Gastrocnemius medialis (tissue), 4 donors: Measurements from ENCODE around the gene RAPGEF2. TPM values are rescaled to one million over a fixed set of nuclear protein-coding genes. Genes with fewer than 3 reads are reported as not detected.

ENCODE experiments used
- ATAC-seq, 2 donors: fragments of 150-250 bp; one replicate each; pipeline ENCODE4 v1.9.1; 2016
- DNase-seq, 2 donors: peaks; one replicate each; pipeline ENCODE4 v3.0.0-alpha.2; 2019
- H3K27ac ChIP-seq, 4 donors: fragments of 200-600 bp; sonication (generic); 1 replicate in 1 of 4; 2 replicates in 3 of 4; pipeline ENCODE4 v1.5.1; 2016 to 2018; ENCODE audit warnings: mild to moderate bottlenecking in 2 of 4, moderate library complexity in 1 of 4
- H3K27me3 ChIP-seq, 3 donors: fragments of 200-600 bp; sonication (generic) in 2 of 3; 1 replicate in 1 of 3; 2 replicates in 2 of 3; pipeline versions ENCODE4 v1.5.1 to v1.6.0; 2016 to 2019; ENCODE audit warnings: mild to moderate bottlenecking in 1 of 3, moderate library complexity in 1 of 3
- H3K36me3 ChIP-seq, 2 donors: fragments of 200-600 bp; sonication (generic) in 1 of 2; one replicate each; pipeline ENCODE4 v1.5.1; 2017 to 2018
- H3K4me1 ChIP-seq, 2 donors: fragments of 200-600 bp; sonication (generic) in 1 of 2; one replicate each; pipeline ENCODE4 v1.5.1; 2016 to 2017; ENCODE audit warnings: mild to moderate bottlenecking in 2 of 2
- H3K4me3 ChIP-seq, 4 donors: fragments of 200-600 bp; sonication (generic) in 3 of 4; 1 replicate in 1 of 4; 2 replicates in 3 of 4; pipeline ENCODE4 v1.5.1; 2016 to 2019; ENCODE audit warnings: mild to moderate bottlenecking in 2 of 4
- H3K9me3 ChIP-seq, 3 donors: fragments of 200-600 bp; sonication (generic) in 2 of 3; 1 replicate in 1 of 3; 2 replicates in 2 of 3; pipeline ENCODE4 v1.5.1; 2016 to 2019
- POLR2A ChIP-seq, 2 donors: fragments of 450-650 bp; IDR thresholded peaks; one replicate each; pipeline ENCODE4 v1.6.1; 2017; ENCODE audit warnings: antibody characterized with exemption in 2 of 2, mild to moderate bottlenecking in 2 of 2, moderate library complexity in 2 of 2
- in situ Hi-C, 4 donors: fragments of 200-750 bp; cut with MboI; loops; one replicate each; pipeline versions ENCODE4 v1.15.0 to v1.8.0; 2017; ENCODE audit warnings: low sequenced_read_pairs in 4 of 4
- intact Hi-C: fragments of 100-400 bp; cut with DNase I; formaldehyde crosslinking; loops from one replicate; pipeline ENCODE4 v1.15.1; 2023; ENCODE audit warnings: low total_unique reads
- total RNA-seq, 4 donors: library from RNA; depleted of rRNA; stranded (reverse); fragments of >200 nt; gene quantifications; one replicate each; pipeline versions ENCODE4 v1.1.0 to v1.2.3, GENCODE V29; 2016
- TF ChIP-seq, protein P1 (sequence below), 5 experiments: fragments of 450-650 bp in 3 of 5; fragments of 200-600 bp in 2 of 5; sonication (generic) in 2 of 5; IDR thresholded peaks in 4 of 5; conservative IDR thresholded peaks in 1 of 5; 1 replicate in 4 of 5; 2 replicates in 1 of 5; pipeline ENCODE4 v1.5.1; 2016 to 2019; ENCODE audit warnings: antibody characterized with exemption in 5 of 5, mild to moderate bottlenecking in 3 of 5, moderate library complexity in 3 of 5

The RAPGEF2 gene
- total RNA-seq, 4 donors from 2014 or later = 32.9 to 42.3 (median 38.7) TPM

DNA sequence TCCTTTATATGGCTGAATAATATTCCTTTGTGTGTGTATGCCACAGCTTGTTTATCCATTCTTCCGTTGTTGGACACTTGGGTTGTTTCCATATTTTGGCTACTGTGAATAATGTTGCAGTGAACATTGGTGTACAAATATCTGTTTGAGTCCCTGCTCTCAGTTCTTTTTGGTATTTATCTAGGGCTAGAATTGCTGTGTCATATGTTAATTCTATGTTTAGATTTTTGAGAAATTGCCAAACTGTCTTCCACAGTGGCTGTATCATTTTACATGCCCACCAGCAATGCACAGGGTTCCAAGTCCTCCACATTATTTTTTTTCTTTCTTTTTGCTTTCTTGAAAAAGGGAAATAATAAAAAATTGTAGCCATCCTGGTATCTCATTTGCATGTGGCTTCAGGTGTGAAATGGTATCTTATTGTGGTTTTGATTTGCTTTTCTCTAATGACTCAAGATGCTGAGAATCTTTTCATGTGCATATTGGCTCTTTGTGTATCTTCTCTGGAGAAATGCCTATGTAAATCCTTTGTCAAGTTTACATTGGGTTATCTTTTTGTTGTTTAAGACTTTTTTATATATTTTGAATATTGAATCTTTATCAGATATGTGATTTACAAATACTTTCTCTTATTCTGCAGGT is 129.7 kb downstream of the RAPGEF2 start:
- TF ChIP-seq POLR2A (IDR thresholded peaks at IDR 0.05) = no peak
- TF ChIP-seq, protein P1, sequence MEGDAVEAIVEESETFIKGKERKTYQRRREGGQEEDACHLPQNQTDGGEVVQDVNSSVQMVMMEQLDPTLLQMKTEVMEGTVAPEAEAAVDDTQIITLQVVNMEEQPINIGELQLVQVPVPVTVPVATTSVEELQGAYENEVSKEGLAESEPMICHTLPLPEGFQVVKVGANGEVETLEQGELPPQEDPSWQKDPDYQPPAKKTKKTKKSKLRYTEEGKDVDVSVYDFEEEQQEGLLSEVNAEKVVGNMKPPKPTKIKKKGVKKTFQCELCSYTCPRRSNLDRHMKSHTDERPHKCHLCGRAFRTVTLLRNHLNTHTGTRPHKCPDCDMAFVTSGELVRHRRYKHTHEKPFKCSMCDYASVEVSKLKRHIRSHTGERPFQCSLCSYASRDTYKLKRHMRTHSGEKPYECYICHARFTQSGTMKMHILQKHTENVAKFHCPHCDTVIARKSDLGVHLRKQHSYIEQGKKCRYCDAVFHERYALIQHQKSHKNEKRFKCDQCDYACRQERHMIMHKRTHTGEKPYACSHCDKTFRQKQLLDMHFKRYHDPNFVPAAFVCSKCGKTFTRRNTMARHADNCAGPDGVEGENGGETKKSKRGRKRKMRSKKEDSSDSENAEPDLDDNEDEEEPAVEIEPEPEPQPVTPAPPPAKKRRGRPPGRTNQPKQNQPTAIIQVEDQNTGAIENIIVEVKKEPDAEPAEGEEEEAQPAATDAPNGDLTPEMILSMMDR (IDR thresholded peaks at IDR 0.05 in 4 of 5, conservative IDR thresholded peaks at IDR 0.05 in 1 of 5) = no peak
- intact Hi-C loops (no loop called here), in situ Hi-C loops (no loop called here)
- DNase-seq (no peak), ATAC-seq (no peak)
- no peaks in the 10 kb centered on the region for H3K9me3 ChIP-seq
- no peaks in the 10 kb centered on the region for H3K27me3 ChIP-seq
- H3K27ac ChIP-seq = peak overlapping the region; percentile 1 to 70 (median 16)
- no peak overlapping the region for H3K4me3 ChIP-seq
- peaks cover 40 to 49% of the 10 kb centered on the region in 2 donors for H3K4me1 ChIP-seq
- H3K36me3 ChIP-seq = no peaks in the 10 kb centered on the region

DNA sequence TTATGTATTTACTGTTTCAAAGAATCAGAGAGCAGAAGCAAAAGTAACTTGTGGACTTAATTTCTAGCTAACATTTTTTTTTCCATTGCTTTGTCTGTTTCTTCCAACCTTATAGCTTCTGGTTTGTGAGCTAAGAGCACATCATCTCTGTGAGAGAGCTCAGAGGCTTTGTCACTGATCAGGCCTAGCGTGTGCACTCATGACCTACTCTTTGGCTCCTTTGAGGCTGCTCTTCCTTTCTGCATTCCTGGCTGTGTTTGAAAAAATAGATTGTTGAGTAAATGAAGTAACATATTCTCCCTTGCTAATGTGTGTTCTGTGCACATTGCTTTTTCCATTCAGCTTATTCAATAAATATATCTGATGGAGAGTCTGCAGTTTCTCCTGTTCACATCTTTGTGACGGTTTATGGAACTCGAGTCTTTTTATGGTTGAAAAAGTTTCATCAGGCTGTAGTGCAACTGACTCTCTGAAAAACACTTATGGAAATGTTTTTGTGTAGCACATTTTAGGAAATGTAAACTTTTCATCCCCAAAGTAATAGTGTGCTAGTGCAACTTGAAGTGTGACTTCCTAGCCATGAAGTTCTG is 133.0 kb downstream of the RAPGEF2 start:
- Histone ChIP-seq H3K27me3 (no peaks in the 10 kb centered on the region), H3K4me1 (peaks cover 34 to 43% of the 10 kb centered on the region in 2 donors), H3K4me3 (no peak overlapping the region), H3K9me3 (no peaks in the 10 kb centered on the region), H3K36me3 (no peaks in the 10 kb centered on the region), H3K27ac (peak overlapping the region; percentile 29 to 70 (median 57))
- peak in 1 of 2 donors; percentile 76 for ATAC-seq
- TF ChIP-seq POLR2A (IDR thresholded peaks at IDR 0.05) = no peak
- TF ChIP-seq, protein P1 (IDR thresholded peaks at IDR 0.05 in 4 of 5, conservative IDR thresholded peaks at IDR 0.05 in 1 of 5) = no peak
- intact Hi-C loops = no loop called here
- in situ Hi-C loops = no loop called here
- no peak for DNase-seq

DNA sequence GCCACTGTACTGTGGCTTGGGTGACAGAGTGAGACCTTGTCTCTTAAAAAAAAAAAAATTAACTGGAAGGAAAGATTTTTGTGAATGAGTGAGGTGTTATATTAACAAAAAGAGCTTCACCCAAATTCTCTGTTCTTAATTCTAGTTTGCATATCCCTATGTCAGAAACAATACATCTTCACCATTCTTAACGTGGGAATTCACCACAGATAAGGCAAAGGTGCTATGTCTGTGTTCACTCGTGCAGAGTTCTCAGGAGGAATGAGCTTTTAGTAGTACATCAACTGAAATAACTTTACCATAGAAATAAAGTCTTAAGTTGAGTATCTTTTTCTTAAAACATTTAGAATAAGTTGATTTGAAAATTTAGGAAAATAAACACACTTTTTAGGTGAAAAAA is 135.1 kb downstream of the RAPGEF2 start:
- H3K4me1 ChIP-seq = peaks cover 28 to 39% of the 10 kb centered on the region in 2 donors
- intact Hi-C loops = no loop called here
- TF ChIP-seq, protein P1 (IDR thresholded peaks at IDR 0.05 in 4 of 5, conservative IDR thresholded peaks at IDR 0.05 in 1 of 5) = no peak
- TF ChIP-seq POLR2A (IDR thresholded peaks at IDR 0.05) = no peak

DNA sequence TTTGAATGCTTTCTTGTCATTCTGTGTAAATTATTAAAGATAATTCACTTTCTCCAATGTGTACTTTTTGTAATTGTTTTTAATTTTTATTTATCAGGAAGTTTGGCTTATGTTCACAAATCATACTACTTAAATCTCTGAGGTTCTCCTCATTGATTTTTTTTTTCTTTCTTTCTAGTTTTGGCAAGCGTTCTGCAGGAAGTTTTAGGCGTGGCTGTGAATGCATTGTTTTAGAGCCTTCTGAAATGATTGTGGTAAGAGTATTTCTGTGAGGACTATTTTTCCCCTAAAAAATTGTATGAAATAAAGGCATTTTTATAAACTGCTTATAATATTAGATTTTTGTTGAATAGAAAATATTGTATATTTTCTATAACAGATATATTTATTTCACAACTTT is 135.8 kb downstream of the RAPGEF2 start:
- in situ Hi-C loops (no loop called here), intact Hi-C loops (no loop called here)
- H3K36me3 ChIP-seq = peaks cover 0 to 1% of the 10 kb centered on the region in 2 donors
- peak overlapping the region in 2 of 4 donors; percentile 33 to 38 for H3K27ac ChIP-seq
- H3K9me3 ChIP-seq = no peaks in the 10 kb centered on the region
- H3K4me1 ChIP-seq = peaks cover 24 to 39% of the 10 kb centered on the region in 2 donors
- TF ChIP-seq POLR2A (IDR thresholded peaks at IDR 0.05) = no peak
- TF ChIP-seq, protein P1 (IDR thresholded peaks at IDR 0.05 in 4 of 5, conservative IDR thresholded peaks at IDR 0.05 in 1 of 5) = no peak
- no peak overlapping the region for H3K4me3 ChIP-seq
- no peak for DNase-seq
- ATAC-seq = no peak
- H3K27me3 ChIP-seq = no peaks in the 10 kb centered on the region

More for the DNA sequence above, 135.1 kb downstream of the RAPGEF2 start:
- H3K9me3 ChIP-seq = no peaks in the 10 kb centered on the region
- H3K27me3 ChIP-seq = no peaks in the 10 kb centered on the region
- H3K27ac ChIP-seq = peak overlapping the region in 3 of 4 donors; percentile 33 to 46 (median 38)
- DNase-seq (no peak), ATAC-seq (no peak)
- in situ Hi-C loops = no loop called here
- no peaks in the 10 kb centered on the region for H3K36me3 ChIP-seq
- H3K4me3 ChIP-seq = no peak overlapping the region
